B cell (primary cell): ENCODE measurements around the gene HINFP. TPM values are rescaled to one million over a fixed set of nuclear protein-coding genes. Genes with fewer than 3 reads are reported as not detected.

Experiments
- ATAC-seq: fragments of 200-7000 bp; cut with Tn5 transposase; one replicate; pipeline ENCODE4 v1.10.0; 2021; ENCODE audit warnings: low read depth, mild to moderate bottlenecking, moderate number of reproducible peaks, moderate library complexity
- CTCF ChIA-PET: fragments of 350-600 bp; sonication (Branson Sonifier 250); formaldehyde crosslinking; loops from one replicate; lab custom pipeline; 2021; ENCODE audit warnings: antibody characterized with exemption, inconsistent platforms; lab: Charles Lee
- POLR2A ChIA-PET: fragments of 350-600 bp; sonication (Branson Sonifier 250); formaldehyde crosslinking; loops from one replicate; lab custom pipeline; 2021; ENCODE audit warnings: antibody characterized with exemption; lab: Charles Lee
- DNase-seq: peaks from one replicate; pipeline ENCODE4 v3.0.0; 2013
- H2AFZ ChIP-seq: 2 replicates; pipeline ENCODE4 v1.6.1; 2012; ENCODE audit warnings: mild to moderate bottlenecking, low read depth, low read length; ENCODE audit not compliant: insufficient read depth, poor library complexity, severe bottlenecking
- H3K27ac ChIP-seq, 2 donors: 1 replicate in 1 of 2; 2 replicates in 1 of 2; pipeline ENCODE4 v1.5.1; 2012 to 2013; ENCODE audit warnings: low read length in 2 of 2, mild to moderate bottlenecking in 2 of 2, moderate library complexity in 1 of 2
- H3K27me3 ChIP-seq, 4 experiments: fragments of 200-600 bp in 1 of 4; sonication (generic) in 1 of 4; replicated peaks in 1 of 4; 1 replicate in 2 of 4; 2 replicates in 2 of 4; pipeline versions ENCODE4 v1.6.1 to v1.7.0; 2013 to 2016; ENCODE audit warnings: low read length in 3 of 4, mild to moderate bottlenecking in 2 of 4, mixed read lengths in 1 of 4, moderate library complexity in 1 of 4; ENCODE audit not compliant: insufficient read depth in 4 of 4, control insufficient read depth in 3 of 4; ENCODE audit errors: control extremely low read depth in 1 of 4
- H3K36me3 ChIP-seq, 2 experiments: replicated peaks in 1 of 2; 1 replicate in 1 of 2; 2 replicates in 1 of 2; pipeline versions ENCODE4 v1.6.1 to v1.7.1; 2013; ENCODE audit warnings: low read length in 1 of 2; ENCODE audit not compliant: insufficient read depth in 2 of 2, control insufficient read depth in 1 of 2; ENCODE audit errors: control extremely low read depth in 1 of 2, extremely low read depth in 1 of 2
- H3K4me1 ChIP-seq, 2 donors: fragments of 200-600 bp in 1 of 2; sonication (generic) in 1 of 2; 1 replicate in 1 of 2; 2 replicates in 1 of 2; pipeline versions ENCODE4 v1.5.1 to v1.6.1; 2013 to 2017; ENCODE audit warnings: low read length in 2 of 2; ENCODE audit not compliant: control insufficient read depth in 2 of 2, insufficient read depth in 2 of 2
- H3K4me2 ChIP-seq: replicated peaks from 2 replicates; pipeline ENCODE3; 2012; ENCODE audit warnings: mild to moderate bottlenecking, low read depth, low read length; ENCODE audit not compliant: poor library complexity, severe bottlenecking
- H3K4me3 ChIP-seq, 5 experiments: fragments of 200-600 bp in 1 of 5; sonication (generic) in 1 of 5; 1 replicate in 3 of 5; 2 replicates in 2 of 5; pipeline versions ENCODE4 v1.5.1 to v1.7.0; 2011 to 2016; ENCODE audit warnings: low read length in 4 of 5, mild to moderate bottlenecking in 4 of 5, low read depth in 2 of 5, control low read depth in 1 of 5, moderate library complexity in 1 of 5; ENCODE audit not compliant: insufficient read depth in 1 of 5; ENCODE audit errors: control extremely low read depth in 1 of 5, extremely low read depth in 1 of 5
- H3K79me2 ChIP-seq: fragments of 200-600 bp; sonication (generic); one replicate; pipeline ENCODE4 v1.6.0; 2016; ENCODE audit warnings: low read length; ENCODE audit not compliant: control insufficient read depth, insufficient read depth
- H3K9ac ChIP-seq: fragments of 200-600 bp; sonication (generic); 2 replicates; pipeline ENCODE4 v1.6.1; 2017; ENCODE audit warnings: mild to moderate bottlenecking, low read length, moderate library complexity
- H3K9me3 ChIP-seq, 3 donors: one replicate each; pipeline versions ENCODE4 v1.6.1 to v1.7.1; 2013; ENCODE audit warnings: low read length in 2 of 3; ENCODE audit not compliant: control insufficient read depth in 2 of 3, insufficient read depth in 1 of 3; ENCODE audit errors: control extremely low read depth in 1 of 3
- H4K20me1 ChIP-seq: 2 replicates; pipeline ENCODE4 v1.6.0; 2012; ENCODE audit warnings: mild to moderate bottlenecking, low read length; ENCODE audit not compliant: insufficient read depth, control insufficient read depth, poor library complexity, severe bottlenecking
- H3K27ac Mint-ChIP-seq: one replicate; pipeline ENCODE4 v1.8.0; 2021; ENCODE audit warnings: mixed read lengths
- H3K27me3 Mint-ChIP-seq: one replicate; pipeline ENCODE4 v1.8.0; 2021; ENCODE audit warnings: mixed read lengths
- H3K4me1 Mint-ChIP-seq: one replicate; pipeline ENCODE4 v1.8.0; 2021; ENCODE audit warnings: mixed read lengths
- H3K4me3 Mint-ChIP-seq: one replicate; pipeline ENCODE4 v1.8.0; 2021; ENCODE audit warnings: mixed read lengths
- H3K9me3 Mint-ChIP-seq: one replicate; pipeline ENCODE4 v1.8.0; 2022; ENCODE audit warnings: mixed read lengths; ENCODE audit not compliant: insufficient read depth
- CTCF ChIP-seq: fragments of 200-600 bp; IDR thresholded peaks from one replicate; pipeline ENCODE4 v1.8.0; 2022; ENCODE audit warnings: antibody characterized with exemption, mild to moderate bottlenecking
- EZH2 ChIP-seq: IDR thresholded peaks from 2 replicates; pipeline ENCODE4 v1.6.1; 2012; ENCODE audit warnings: borderline replicate concordance, low read depth, mild to moderate bottlenecking, moderate library complexity, low read length; ENCODE audit not compliant: insufficient read depth, poor library complexity, severe bottlenecking
- WGBS: methylation state at CpG from one replicate; pipeline ENCODE4 v1.1.5; 2013; ENCODE audit warnings: missing lambda C conversion rate; ENCODE audit not compliant: insufficient coverage; 5-methylcytosine and 5-hydroxymethylcytosine counted together
- intact Hi-C: fragments of 100-400 bp; cut with micrococcal nuclease; formaldehyde crosslinking; loops from one replicate; pipeline ENCODE4 v1.10.0; 2022
- polyA plus RNA-seq: library from polyadenylated mRNA; depleted of rRNA; stranded (reverse); fragments of >200 nt; gene quantifications from 2 replicates; pipeline ENCODE4 v1.2.3, GENCODE V29; 2012
- total RNA-seq, 2 donors: library from RNA; stranded (reverse); fragments of 120-200 nt in 1 of 2; gene quantifications; 1 replicate in 1 of 2; 2 replicates in 1 of 2; pipeline versions ENCODE4 v1.2.3 to v1.2.4, GENCODE V29; 2013 to 2022

Gene HINFP
- total and polyA plus RNA-seq, 2 donors (not counting 1 experiment from before 2014, with no cell fraction given): 60.6 to 78.7 TPM

GRCh38 chr11:119144825-119145486, 23.6 kb downstream of the HINFP start:
- Mint-ChIP-seq H3K27ac (no peak overlapping the region), H3K4me1 (peaks cover 13% of the 10 kb centered on the region), H3K9me3 (no peaks in the 10 kb centered on the region), H3K27me3 (peaks cover 45% of the 10 kb centered on the region), H3K4me3 (no peak overlapping the region)
- peaks cover 12 to 19% of the 10 kb centered on the region in 2 donors for H3K4me1 ChIP-seq
- H3K9ac ChIP-seq: no peak overlapping the region
- intact Hi-C loops: loop anchor here (1.0 kb wide), 1 partner anchor 139 kb away; no protein-coding TSS in a partner anchor
- H4K20me1 ChIP-seq: no peaks in the 10 kb centered on the region
- no peaks in the 10 kb centered on the region for H3K36me3 ChIP-seq
- TF ChIP-seq EZH2 (no peak), CTCF (peak; percentile 47)
- no peak overlapping the region for H3K4me3 ChIP-seq
- ATAC-seq (peak; percentile 74), DNase-seq (peak; percentile 55)
- H3K27me3 ChIP-seq: peaks cover 0 to 54% (median 28%) of the 10 kb centered on the region in 4 experiments
- no peak overlapping the region for H3K27ac ChIP-seq
- 55% methylated on average over 4 of the region's 7 CpGs for WGBS
- H3K4me2 ChIP-seq: no peak overlapping the region
- peaks cover 0 to 2% (median 0%) of the 10 kb centered on the region in 3 donors for H3K9me3 ChIP-seq
- no peaks in the 10 kb centered on the region for H3K79me2 ChIP-seq
- ChIA-PET CTCF (interaction anchor here (1.0 to 4.3 kb wide), 5 partner anchors 10 to 140 kb away, joined by 3 to 24 read pairs (median 4); no protein-coding TSS in a partner anchor), POLR2A (interaction anchor here (0.7 kb wide), 1 partner anchor 127 kb away, joined by 6 read pairs; the partner anchor contains the start of gene RPS25)
- H2AFZ ChIP-seq: no peak overlapping the region

GRCh38 chr11:119145551-119145950, 24.2 kb downstream of the HINFP start:
- Mint-ChIP-seq H3K9me3 (no peaks in the 10 kb centered on the region), H3K4me1 (peaks cover 17% of the 10 kb centered on the region), H3K27ac (no peak overlapping the region), H3K27me3 (peaks cover 49% of the 10 kb centered on the region), H3K4me3 (no peak overlapping the region)
- ChIA-PET CTCF (interaction anchor here (1.0 to 4.3 kb wide), 5 partner anchors 10 to 139 kb away, joined by 3 to 24 read pairs (median 4); no protein-coding TSS in a partner anchor), POLR2A (no interaction called here)
- peaks cover 0 to 4% (median 0%) of the 10 kb centered on the region in 3 donors for H3K9me3 ChIP-seq
- ATAC-seq (no peak), DNase-seq (no peak)
- no peaks in the 10 kb centered on the region for H3K79me2 ChIP-seq
- H3K4me2 ChIP-seq: no peak overlapping the region
- no peaks in the 10 kb centered on the region for H3K36me3 ChIP-seq
- 69% methylated on average over 3 of the region's 3 CpGs for WGBS
- H3K27me3 ChIP-seq: peaks cover 0 to 60% (median 32%) of the 10 kb centered on the region in 4 experiments
- TF ChIP-seq CTCF: no peak
- no peak for TF ChIP-seq EZH2
- intact Hi-C loops: loop anchor here (1.0 kb wide), 1 partner anchor 139 kb away; no protein-coding TSS in a partner anchor
- no peak overlapping the region for H3K9ac ChIP-seq
- H2AFZ ChIP-seq: no peak overlapping the region
- peaks cover 13 to 23% of the 10 kb centered on the region in 2 donors for H3K4me1 ChIP-seq
- H3K4me3 ChIP-seq: no peak overlapping the region
- H3K27ac ChIP-seq: no peak overlapping the region
- H4K20me1 ChIP-seq: no peaks in the 10 kb centered on the region
